ENCODE data around the gene PKD2L1. TPM values are rescaled to one million over a fixed set of nuclear protein-coding genes. Genes with fewer than 3 reads are reported as not detected.

Gene PKD2L1
- total RNA-seq, 1 experiment from 2014 or later = not detected

- H3K9me3 ChIP-seq (replicated peaks) = no peaks in the 10 kb centered on the region
- H3K4me1 ChIP-seq (replicated peaks) = peaks cover 14% of the 10 kb centered on the region
- DNase-seq (ENCODE audit: low read depth in 1 of 2, low spot score in 2 of 2) = no peak
- no peak overlapping the region for H3K27ac ChIP-seq
- no peak overlapping the region for H3K4me3 ChIP-seq
- H3K36me3 ChIP-seq = no peaks in the 10 kb centered on the region
- H3K27me3 ChIP-seq (replicated peaks) = no peaks in the 10 kb centered on the region
These were observed 32.8 kb upstream of the PKD2L1 start for GRCh38 chr10:100362570-100363496.

DNA sequence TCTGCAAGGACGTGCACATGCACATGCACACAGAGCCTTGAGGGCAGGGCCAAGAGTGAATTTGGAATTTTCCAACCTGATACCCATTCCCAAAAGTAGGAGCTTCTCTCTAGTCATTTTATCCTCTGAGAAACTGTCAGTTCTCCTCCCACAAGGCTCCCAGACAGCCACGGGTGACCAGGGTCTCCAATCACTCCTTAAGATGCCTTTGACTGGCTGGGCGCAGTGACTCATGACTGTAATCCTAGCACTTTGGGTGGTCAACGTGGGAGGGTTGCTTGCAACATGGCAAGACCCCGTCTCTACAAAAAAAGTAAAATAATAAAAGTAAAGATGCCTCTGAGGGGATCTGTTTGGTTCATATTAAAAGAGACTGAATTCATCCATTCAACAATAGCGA, 30.2 kb upstream of the PKD2L1 start:
- Histone ChIP-seq H3K9me3 (replicated peaks) (no peaks in the 10 kb centered on the region), H3K27ac (no peak overlapping the region), H3K36me3 (peaks cover 13% of the 10 kb centered on the region), H3K4me1 (replicated peaks) (peaks cover 32% of the 10 kb centered on the region), H3K4me3 (no peak overlapping the region), H3K27me3 (replicated peaks) (no peaks in the 10 kb centered on the region)
- no peak for DNase-seq (ENCODE audit: low read depth in 1 of 2, low spot score in 2 of 2)

- Histone ChIP-seq H3K4me3 (no peak overlapping the region), H3K36me3 (peaks cover 19% of the 10 kb centered on the region), H3K27ac (no peak overlapping the region), H3K4me1 (replicated peaks) (peaks cover 26% of the 10 kb centered on the region), H3K9me3 (replicated peaks) (no peaks in the 10 kb centered on the region), H3K27me3 (replicated peaks) (no peaks in the 10 kb centered on the region)
- no peak for DNase-seq (ENCODE audit: low read depth in 1 of 2, low spot score in 2 of 2)
These were observed 29.6 kb upstream of the PKD2L1 start for GRCh38 chr10:100359529-100360150.

- peaks cover 22% of the 10 kb centered on the region for H3K36me3 ChIP-seq
- peaks cover 25% of the 10 kb centered on the region for H3K4me1 ChIP-seq (replicated peaks)
- no peak overlapping the region for H3K27ac ChIP-seq
These were observed 29.0 kb upstream of the PKD2L1 start for GRCh38 chr10:100359030-100359432.

GRCh38 chr10:100357059-100357858, 27.2 kb upstream of the PKD2L1 start:
- Histone ChIP-seq H3K4me3 (no peak overlapping the region), H3K9me3 (replicated peaks) (no peaks in the 10 kb centered on the region), H3K27me3 (replicated peaks) (no peaks in the 10 kb centered on the region), H3K36me3 (peaks cover 35% of the 10 kb centered on the region), H3K4me1 (replicated peaks) (peaks cover 25% of the 10 kb centered on the region), H3K27ac (peak overlapping the region; percentile 30; the same call in 1 of the 2 replicates)
- peak in 1 of 2 experiments; percentile 74 for DNase-seq (ENCODE audit: low read depth in 1 of 2, low spot score in 2 of 2)

More at GRCh38 chr10:100359030-100359432, 29.0 kb upstream of the PKD2L1 start:
- Histone ChIP-seq H3K27me3 (replicated peaks) (no peaks in the 10 kb centered on the region), H3K4me3 (no peak overlapping the region), H3K9me3 (replicated peaks) (no peaks in the 10 kb centered on the region)
- DNase-seq (ENCODE audit: low read depth in 1 of 2, low spot score in 2 of 2) = no peak

- Histone ChIP-seq H3K27ac (no peak overlapping the region; the same call in 1 of the 2 replicates), H3K9me3 (replicated peaks) (no peaks in the 10 kb centered on the region), H3K36me3 (peaks cover 37% of the 10 kb centered on the region), H3K4me1 (replicated peaks) (peaks cover 25% of the 10 kb centered on the region), H3K4me3 (no peak overlapping the region), H3K27me3 (replicated peaks) (no peaks in the 10 kb centered on the region)
- no peak for DNase-seq (ENCODE audit: low read depth in 1 of 2, low spot score in 2 of 2)
These were observed 26.3 kb upstream of the PKD2L1 start for GRCh38 chr10:100356067-100357017.

DNA sequence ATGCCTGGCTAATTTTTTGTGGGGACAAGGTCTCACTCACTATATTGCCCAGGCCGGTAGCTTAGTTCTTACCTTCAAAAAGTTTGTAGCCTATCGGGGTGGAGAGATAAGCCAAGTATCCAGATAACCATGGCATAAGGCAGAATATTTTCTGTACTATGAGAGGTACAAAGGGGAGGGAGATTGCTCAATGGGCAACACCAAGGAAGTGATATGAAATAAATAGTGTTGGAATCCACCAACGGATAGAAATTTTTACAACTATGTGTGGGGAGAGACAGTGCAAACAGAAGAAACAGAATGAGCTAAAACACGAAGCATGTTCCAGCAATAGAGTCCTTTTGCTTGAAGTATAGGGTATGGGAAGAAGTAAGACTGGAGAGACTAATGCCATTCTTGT, 25.1 kb upstream of the PKD2L1 start:
- no peak for DNase-seq (ENCODE audit: low read depth in 1 of 2, low spot score in 2 of 2)
- H3K36me3 ChIP-seq = peaks cover 37% of the 10 kb centered on the region

GRCh38 chr10:100353770-100354485, 23.9 kb upstream of the PKD2L1 start:
- Histone ChIP-seq H3K9me3 (replicated peaks) (no peaks in the 10 kb centered on the region), H3K27me3 (replicated peaks) (no peaks in the 10 kb centered on the region), H3K36me3 (peaks cover 46% of the 10 kb centered on the region), H3K4me1 (replicated peaks) (peaks cover 22% of the 10 kb centered on the region), H3K4me3 (no peak overlapping the region), H3K27ac (no peak overlapping the region)
- DNase-seq (ENCODE audit: low read depth in 1 of 2, low spot score in 2 of 2) = no peak

More for the DNA sequence above, 25.1 kb upstream of the PKD2L1 start:
- Histone ChIP-seq H3K27ac (no peak overlapping the region), H3K9me3 (replicated peaks) (no peaks in the 10 kb centered on the region), H3K27me3 (replicated peaks) (no peaks in the 10 kb centered on the region), H3K4me1 (replicated peaks) (peaks cover 25% of the 10 kb centered on the region), H3K4me3 (no peak overlapping the region)

DNA sequence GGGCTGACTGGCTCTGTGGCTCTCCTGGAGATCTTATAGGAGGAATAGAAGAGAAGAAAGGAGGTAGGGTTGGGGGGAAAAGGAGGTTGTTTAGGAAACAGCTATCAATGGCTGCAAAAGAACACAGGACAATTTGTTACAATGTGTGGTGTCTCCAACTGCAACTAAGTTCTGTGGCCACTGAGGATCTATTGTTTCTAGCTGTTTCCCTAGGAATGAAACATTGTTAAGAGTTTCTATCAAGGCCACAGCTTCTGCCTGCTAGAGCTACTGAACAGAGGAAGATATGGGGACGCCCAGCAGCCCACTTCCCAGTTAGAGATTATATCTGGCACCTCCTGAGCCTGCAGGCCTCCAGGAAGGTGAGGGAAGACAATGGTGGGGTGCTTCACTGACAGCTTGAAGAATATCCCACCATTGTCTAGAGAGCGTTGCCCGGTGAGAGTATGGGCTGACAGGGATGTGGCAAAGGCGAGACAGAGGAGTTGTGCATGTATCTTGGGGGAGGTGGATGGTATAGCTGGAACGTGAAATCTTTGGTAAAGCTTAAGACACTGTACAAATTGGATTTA, 21.0 kb upstream of the PKD2L1 start:
- Histone ChIP-seq H3K4me3 (no peak overlapping the region), H3K27ac (no peak overlapping the region), H3K36me3 (peaks cover 44% of the 10 kb centered on the region), H3K27me3 (replicated peaks) (peaks cover 3% of the 10 kb centered on the region; the same call in 1 of the 2 replicates), H3K4me1 (replicated peaks) (peaks cover 11% of the 10 kb centered on the region), H3K9me3 (replicated peaks) (no peaks in the 10 kb centered on the region)
- DNase-seq (ENCODE audit: low read depth in 1 of 2, low spot score in 2 of 2) = no peak

GRCh38 chr10:100349672-100350071, 19.6 kb upstream of the PKD2L1 start:
- H3K4me3 ChIP-seq = no peak overlapping the region

DNA sequence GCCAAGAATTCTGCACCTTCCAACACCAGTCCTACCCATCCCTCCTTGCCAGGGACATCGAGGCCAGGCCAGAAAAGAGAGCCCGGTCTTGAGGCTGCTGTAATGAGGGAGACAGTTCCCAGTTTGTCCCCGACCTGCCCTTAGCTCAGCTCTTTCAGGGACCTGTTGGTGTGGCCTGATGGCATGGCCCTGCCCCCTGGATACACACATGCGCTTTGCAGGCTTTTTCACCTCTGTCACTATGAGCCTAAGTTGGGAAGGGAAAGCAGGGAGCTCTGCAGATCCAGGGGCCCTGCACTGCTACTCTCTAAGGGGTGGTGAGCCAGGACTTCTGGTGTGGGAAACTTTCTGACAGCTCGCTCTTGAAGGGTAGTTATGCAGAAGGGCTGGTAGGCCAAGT, 19.1 kb upstream of the PKD2L1 start:
- no peak for DNase-seq (ENCODE audit: low read depth in 1 of 2, low spot score in 2 of 2)
- Histone ChIP-seq H3K27ac (no peak overlapping the region), H3K4me3 (no peak overlapping the region), H3K4me1 (replicated peaks) (peaks cover 9% of the 10 kb centered on the region), H3K9me3 (replicated peaks) (no peaks in the 10 kb centered on the region), H3K36me3 (peaks cover 30% of the 10 kb centered on the region), H3K27me3 (replicated peaks) (peaks cover 4% of the 10 kb centered on the region; the same call in 1 of the 2 replicates)

More at GRCh38 chr10:100349672-100350071, 19.6 kb upstream of the PKD2L1 start:
- no peak for DNase-seq (ENCODE audit: low read depth in 1 of 2, low spot score in 2 of 2)
- Histone ChIP-seq H3K27me3 (replicated peaks) (peaks cover 4% of the 10 kb centered on the region; the same call in 1 of the 2 replicates), H3K36me3 (peaks cover 33% of the 10 kb centered on the region), H3K9me3 (replicated peaks) (no peaks in the 10 kb centered on the region), H3K27ac (no peak overlapping the region), H3K4me1 (replicated peaks) (peaks cover 9% of the 10 kb centered on the region)

- Histone ChIP-seq H3K36me3 (peaks cover 24% of the 10 kb centered on the region), H3K27ac (no peak overlapping the region), H3K4me3 (no peak overlapping the region), H3K9me3 (replicated peaks) (no peaks in the 10 kb centered on the region), H3K4me1 (replicated peaks) (peaks cover 9% of the 10 kb centered on the region), H3K27me3 (replicated peaks) (peaks cover 4% of the 10 kb centered on the region; the same call in 1 of the 2 replicates)
- no peak for DNase-seq (ENCODE audit: low read depth in 1 of 2, low spot score in 2 of 2)
These were observed 18.4 kb upstream of the PKD2L1 start for GRCh38 chr10:100348389-100348927.
